GM13977 (cell line): ENCODE results near the gene SNAI3.

ENCODE experiments used
- DNase-seq: peaks from one replicate; pipeline ENCODE4 v3.0.0; 2012; ENCODE audit warnings: low spot score
- in situ Hi-C: fragments of 300-500 bp; cut with MboI; formaldehyde crosslinking; loops from one replicate; pipeline ENCODE4 v1.12.0; 2022; ENCODE audit warnings: low sequenced_read_pairs, low pct_unique_long_range_greater_than_20kb, mixed read lengths, inconsistent platforms; ENCODE audit not compliant: unreplicated experiment
- TF ChIP-seq, protein P1 (sequence below): IDR thresholded peaks from 2 replicates; pipeline ENCODE4 v1.5.1; 2012; ENCODE audit warnings: mild to moderate bottlenecking, control low read depth; ENCODE audit not compliant: insufficient read depth; ENCODE audit errors: extremely low read depth, missing control alignments

Gene SNAI3

DNA sequence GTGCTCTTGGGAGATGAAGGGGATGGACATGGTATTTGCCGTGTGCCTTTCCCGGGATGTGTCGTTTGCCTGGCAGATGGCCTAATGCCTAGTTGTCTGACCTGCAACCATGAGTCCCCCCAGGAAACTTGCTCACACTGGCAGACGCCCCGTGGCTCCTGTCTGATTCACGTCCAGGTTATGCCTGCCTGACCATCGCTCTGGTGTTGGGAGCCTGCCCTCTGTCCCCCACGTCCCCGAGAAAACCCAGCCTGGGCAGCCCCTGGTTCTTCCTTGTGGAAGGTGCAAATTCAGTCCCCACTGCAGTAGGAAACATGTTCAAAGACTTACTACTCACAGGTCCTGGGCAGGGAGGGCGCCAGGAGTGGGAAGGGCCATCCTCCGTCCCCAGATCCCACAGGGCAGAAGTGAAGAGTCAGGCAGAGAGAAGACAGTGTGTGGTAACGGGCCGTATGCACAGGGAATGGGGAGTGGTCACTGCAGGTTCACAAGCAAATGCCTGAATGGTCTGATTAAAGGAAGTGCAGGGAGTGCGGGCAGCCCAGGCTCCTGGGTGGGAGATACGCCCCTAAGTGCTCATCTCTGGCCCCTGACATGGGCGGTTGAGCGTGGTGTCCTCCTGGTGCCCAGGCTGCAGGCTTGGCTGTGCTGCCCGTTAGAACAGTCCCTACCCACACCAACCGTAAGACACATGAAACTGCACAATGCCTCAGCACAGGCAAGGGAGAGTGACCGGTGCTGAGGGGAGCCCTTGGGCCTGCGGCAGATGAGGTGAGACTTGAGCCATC lies 4.2 kb upstream of the SNAI3 start:
- in situ Hi-C loops, result no loop called here
- TF ChIP-seq, protein P1, sequence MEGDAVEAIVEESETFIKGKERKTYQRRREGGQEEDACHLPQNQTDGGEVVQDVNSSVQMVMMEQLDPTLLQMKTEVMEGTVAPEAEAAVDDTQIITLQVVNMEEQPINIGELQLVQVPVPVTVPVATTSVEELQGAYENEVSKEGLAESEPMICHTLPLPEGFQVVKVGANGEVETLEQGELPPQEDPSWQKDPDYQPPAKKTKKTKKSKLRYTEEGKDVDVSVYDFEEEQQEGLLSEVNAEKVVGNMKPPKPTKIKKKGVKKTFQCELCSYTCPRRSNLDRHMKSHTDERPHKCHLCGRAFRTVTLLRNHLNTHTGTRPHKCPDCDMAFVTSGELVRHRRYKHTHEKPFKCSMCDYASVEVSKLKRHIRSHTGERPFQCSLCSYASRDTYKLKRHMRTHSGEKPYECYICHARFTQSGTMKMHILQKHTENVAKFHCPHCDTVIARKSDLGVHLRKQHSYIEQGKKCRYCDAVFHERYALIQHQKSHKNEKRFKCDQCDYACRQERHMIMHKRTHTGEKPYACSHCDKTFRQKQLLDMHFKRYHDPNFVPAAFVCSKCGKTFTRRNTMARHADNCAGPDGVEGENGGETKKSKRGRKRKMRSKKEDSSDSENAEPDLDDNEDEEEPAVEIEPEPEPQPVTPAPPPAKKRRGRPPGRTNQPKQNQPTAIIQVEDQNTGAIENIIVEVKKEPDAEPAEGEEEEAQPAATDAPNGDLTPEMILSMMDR, result no peak
- no peak for DNase-seq

DNA sequence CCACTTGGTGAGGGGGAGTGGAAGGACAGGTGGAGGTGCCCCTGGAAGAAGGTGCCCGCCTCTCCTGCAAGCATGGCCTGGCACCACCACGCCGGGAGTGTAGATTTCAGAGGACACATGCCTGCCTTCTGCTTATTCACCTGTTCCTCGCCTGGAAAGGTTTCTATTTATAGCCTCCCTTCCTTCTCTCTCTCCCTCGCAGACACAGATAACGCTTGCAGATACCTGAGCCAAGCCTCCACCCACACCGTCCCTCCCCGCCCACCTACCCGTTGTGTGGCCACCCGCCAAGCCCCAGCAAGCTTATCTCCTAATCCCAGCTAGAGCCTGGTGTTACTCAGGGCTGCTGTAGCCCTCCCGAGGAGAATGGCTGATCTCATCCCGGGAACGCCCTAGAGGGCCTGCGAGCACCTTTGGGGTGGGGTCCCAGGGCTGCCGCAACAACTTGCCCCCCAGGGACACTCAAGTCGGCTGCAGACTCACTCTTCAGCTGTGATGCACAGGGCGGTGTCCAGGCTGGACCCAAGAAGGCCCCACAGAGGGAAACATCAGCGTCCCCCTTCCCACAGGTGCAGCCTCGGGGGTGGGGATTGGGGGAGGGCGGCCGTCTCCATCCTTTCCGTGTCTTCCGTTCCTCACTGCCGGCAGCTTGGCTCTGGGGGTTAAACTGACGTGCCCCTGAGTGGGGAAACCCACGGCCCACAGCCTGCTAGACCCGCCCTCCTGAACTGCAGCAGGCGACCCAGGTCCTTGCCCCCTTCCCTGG lies 1.9 kb upstream of the SNAI3 start:
- TF ChIP-seq, protein P1, result no peak
- no peak for DNase-seq
- in situ Hi-C loops, result no loop called here

DNA sequence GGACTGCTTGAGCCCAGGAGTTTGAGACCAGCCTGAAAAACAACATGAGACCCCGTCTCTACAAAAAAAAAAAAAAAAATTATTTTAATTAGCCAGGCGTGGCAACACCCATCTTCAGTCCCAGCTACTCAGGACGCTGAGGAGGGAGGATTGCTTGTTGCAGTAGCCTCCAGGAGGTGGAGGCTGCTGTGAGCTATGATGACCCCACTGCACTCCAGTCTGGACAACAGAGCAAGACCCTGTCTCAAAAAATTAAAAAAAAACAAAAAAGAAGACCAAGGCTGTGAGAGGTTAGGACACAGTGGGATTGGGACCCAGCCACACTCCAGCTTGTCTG lies 1.3 kb upstream of the SNAI3 start:
- in situ Hi-C loops, result no loop called here

DNA sequence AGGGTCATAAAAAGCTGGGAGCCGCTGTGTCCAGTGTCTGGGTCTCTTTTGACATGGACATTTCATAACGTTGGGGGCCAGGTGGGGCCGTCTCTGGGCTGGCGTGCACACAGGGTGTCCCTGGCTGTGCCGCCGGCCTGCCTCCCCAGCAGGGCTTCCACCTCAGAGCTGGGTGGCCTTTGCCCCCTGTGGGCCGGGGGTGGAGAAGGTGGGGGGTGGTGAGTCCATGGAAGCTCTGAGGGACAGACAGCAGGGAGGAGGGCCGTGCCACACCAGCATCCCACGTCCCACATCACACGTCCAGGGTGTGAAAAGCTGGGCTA lies 908 bp upstream of the SNAI3 start:
- TF ChIP-seq, protein P1, result no peak
- in situ Hi-C loops, result no loop called here
- DNase-seq, result no peak

More for the DNA sequence above, 1.3 kb upstream of the SNAI3 start:
- TF ChIP-seq, protein P1, result no peak
- no peak for DNase-seq

DNA sequence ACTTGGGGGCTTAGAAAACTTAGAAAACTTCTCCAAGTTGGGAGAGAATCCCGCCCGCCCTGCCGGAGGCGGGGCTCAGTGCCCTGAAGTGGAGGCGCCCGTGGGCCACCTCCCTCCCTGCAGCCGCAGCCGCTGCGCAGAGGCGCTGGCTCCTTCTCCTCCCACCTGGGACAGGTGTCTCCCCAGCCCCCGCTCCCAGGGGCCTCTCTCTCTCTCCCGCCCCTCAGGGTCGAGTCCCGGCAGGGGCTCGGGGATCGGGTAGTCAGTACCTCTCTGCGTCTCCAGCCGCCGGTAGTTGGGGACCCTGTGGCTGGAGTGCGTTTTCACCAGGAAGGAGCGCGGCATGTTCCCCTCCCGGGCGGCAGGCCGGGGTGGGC lies 257 bp downstream of the SNAI3 start:
- in situ Hi-C loops, result no loop called here
- TF ChIP-seq, protein P1, result no peak
- DNase-seq, result peak; percentile 60

DNA sequence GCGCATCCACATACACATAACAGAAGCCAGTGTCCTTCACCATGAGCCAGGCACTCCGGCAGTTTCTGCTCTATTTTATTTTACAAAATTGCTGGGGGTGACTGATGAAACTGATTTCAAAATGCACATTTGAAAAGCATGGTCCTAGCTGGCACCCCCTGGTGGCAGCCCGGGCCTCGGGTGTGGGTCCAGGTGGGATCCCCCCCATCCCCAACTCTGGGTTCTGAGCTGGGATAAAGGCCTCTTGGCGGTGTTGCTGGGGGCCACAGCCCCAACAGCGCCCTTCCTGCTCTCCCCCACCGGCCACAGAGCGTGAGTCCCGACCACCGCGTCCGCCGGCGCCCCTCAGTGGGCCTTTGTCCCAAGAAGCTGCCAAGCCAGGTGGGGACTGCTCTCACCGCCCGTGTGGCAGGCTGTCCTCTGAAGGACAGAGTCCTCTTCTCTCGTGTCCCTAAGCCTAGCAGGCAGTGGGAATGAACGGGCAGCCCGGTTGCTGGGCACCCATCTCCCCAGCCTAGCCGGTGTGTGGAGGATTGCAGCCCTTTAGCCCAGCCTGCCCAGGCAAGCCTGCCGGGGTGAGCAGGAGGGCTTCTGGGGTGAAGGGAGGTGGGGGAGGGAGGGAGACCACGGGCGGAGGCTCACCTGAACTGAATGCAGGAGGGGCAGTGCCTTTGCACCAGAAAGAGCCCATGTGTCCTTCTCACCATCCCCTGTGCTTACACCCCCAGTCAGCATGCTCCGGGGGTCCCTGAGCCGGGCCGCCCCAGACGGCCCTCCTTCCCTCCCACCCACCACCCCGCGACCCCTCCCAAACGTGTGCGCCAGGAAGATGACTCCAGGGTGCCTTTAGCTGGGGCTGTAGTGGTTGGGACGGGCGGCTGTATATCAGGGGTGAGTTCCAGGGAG lies 898 bp downstream of the SNAI3 start:
- peak; percentile 71 for DNase-seq
- TF ChIP-seq, protein P1, result peak; percentile 61
- in situ Hi-C loops, result no loop called here
